Body of pancreas (tissue), 4 donors: ENCODE results near the gene TENT5C. TPM values are rescaled to one million over a fixed set of nuclear protein-coding genes. Genes with fewer than 3 reads are reported as not detected.
A peak's percentile ranks its signal among the peaks of the same experiment; 100 is the strongest.

Experiments used
- ATAC-seq: fragments of 150-250 bp; one replicate; pipeline ENCODE4 v1.9.1; 2016
- DNase-seq, 4 donors: peaks; one replicate each; pipeline ENCODE4 v3.0.0-alpha.2; 2019
- H3K27ac ChIP-seq, 4 donors: fragments of 200-600 bp; sonication (generic); 1 replicate in 3 of 4; 2 replicates in 1 of 4; pipeline versions ENCODE4 v1.5.1 to v1.6.1; 2016 to 2019; ENCODE audit warnings: mild to moderate bottlenecking in 1 of 4, mixed read lengths in 1 of 4, moderate library complexity in 1 of 4
- H3K27me3 ChIP-seq, 2 donors: fragments of 200-600 bp; sonication (generic); one replicate each; pipeline ENCODE4 v1.6.0; 2016; ENCODE audit warnings: mild to moderate bottlenecking in 1 of 2
- H3K36me3 ChIP-seq, 2 donors: fragments of 200-600 bp; sonication (generic); replicated peaks in 1 of 2; 2 replicates each; pipeline ENCODE4 v1.5.1; 2016; ENCODE audit warnings: low read depth in 2 of 2; ENCODE audit not compliant: insufficient read depth in 1 of 2
- H3K4me1 ChIP-seq: fragments of 200-600 bp; sonication (generic); one replicate; pipeline ENCODE4 v1.6.0; 2016
- H3K4me3 ChIP-seq, 2 donors: fragments of 200-600 bp; sonication (generic); 1 replicate in 1 of 2; 2 replicates in 1 of 2; pipeline ENCODE4 v1.5.1; 2016 to 2019
- H3K9me3 ChIP-seq, 3 donors: fragments of 200-600 bp; sonication (generic); 1 replicate in 2 of 3; 2 replicates in 1 of 3; pipeline ENCODE4 v1.5.1; 2016
- CTCF ChIP-seq, 7 experiments: fragments of 450-650 bp in 4 of 7; fragments of 200-600 bp in 3 of 7; sonication (generic) in 3 of 7; IDR thresholded peaks; one replicate each; pipeline ENCODE4 v1.5.1; 2016 to 2019; ENCODE audit warnings: antibody characterized with exemption in 7 of 7
- POLR2A ChIP-seq, 3 donors: fragments of 450-650 bp; IDR thresholded peaks; one replicate each; pipeline ENCODE4 v1.6.1; 2016; ENCODE audit warnings: antibody characterized with exemption in 3 of 3, mild to moderate bottlenecking in 2 of 3
- WGBS, 2 donors: methylation state at CpG; one replicate each; pipeline ENCODE4 v1.1.5; 2017; 5-methylcytosine and 5-hydroxymethylcytosine counted together
- intact Hi-C: fragments of 100-400 bp; cut with DNase I; formaldehyde crosslinking; loops from one replicate; pipeline ENCODE4 v1.15.1; 2023
- total RNA-seq, 2 donors: library from RNA; depleted of rRNA; stranded (reverse); fragments of >200 nt; gene quantifications; one replicate each; pipeline ENCODE4 v1.1.0, GENCODE V29; 2016

The TENT5C gene
- total RNA-seq, 2 donors from 2014 or later, result 30.0 to 39.7 TPM

GRCh38 chr1:117583247-117583646, 22.6 kb upstream of the TENT5C start:
- no peaks in the 10 kb centered on the region for H3K9me3 ChIP-seq
- no peaks in the 10 kb centered on the region for H3K36me3 ChIP-seq
- ATAC-seq, result no peak
- intact Hi-C loops, result no loop called here
- 95 to 97% methylated on average over 6 of the region's 6 CpGs for WGBS, 2 donors
- H3K27me3 ChIP-seq, result no peaks in the 10 kb centered on the region
- no peak overlapping the region for H3K4me3 ChIP-seq
- no peak for DNase-seq
- no peak overlapping the region for H3K27ac ChIP-seq
- TF ChIP-seq CTCF (IDR thresholded peaks at IDR 0.05) (no peak), POLR2A (IDR thresholded peaks at IDR 0.05) (no peak)
- H3K4me1 ChIP-seq, result peaks cover 21% of the 10 kb centered on the region

GRCh38 chr1:117584181-117584580, 21.7 kb upstream of the TENT5C start:
- Histone ChIP-seq H3K27me3 (no peaks in the 10 kb centered on the region), H3K36me3 (no peaks in the 10 kb centered on the region), H3K4me1 (peaks cover 30% of the 10 kb centered on the region), H3K4me3 (no peak overlapping the region), H3K9me3 (no peaks in the 10 kb centered on the region), H3K27ac (no peak overlapping the region)
- WGBS, 2 donors, result 90% methylated on average over 6 of the region's 6 CpGs
- ATAC-seq (no peak), DNase-seq (no peak)
- intact Hi-C loops, result no loop called here
- TF ChIP-seq POLR2A (IDR thresholded peaks at IDR 0.05) (no peak), CTCF (IDR thresholded peaks at IDR 0.05) (no peak)

- H3K4me1 ChIP-seq, result peaks cover 39% of the 10 kb centered on the region
- no peak overlapping the region for H3K27ac ChIP-seq
- H3K4me3 ChIP-seq, result no peak overlapping the region
- peak in 2 of 4 donors; percentile 5 to 10 for DNase-seq
- ATAC-seq, result no peak
- TF ChIP-seq CTCF (IDR thresholded peaks at IDR 0.05) (no peak), POLR2A (IDR thresholded peaks at IDR 0.05) (no peak)
- H3K27me3 ChIP-seq, result no peaks in the 10 kb centered on the region
- WGBS, 2 donors, result 93 to 94% methylated on average over 8 of the region's 8 CpGs
- H3K36me3 ChIP-seq, result no peaks in the 10 kb centered on the region
- intact Hi-C loops, result no loop called here
- H3K9me3 ChIP-seq, result no peaks in the 10 kb centered on the region
Observed at GRCh38 chr1:117585086-117585485, 20.8 kb upstream of the TENT5C start.

- intact Hi-C loops, result no loop called here
- WGBS, 2 donors, result 100% methylated on average over 1 of the region's 1 CpG
- H3K36me3 ChIP-seq, result no peaks in the 10 kb centered on the region
- TF ChIP-seq POLR2A (IDR thresholded peaks at IDR 0.05) (no peak), CTCF (IDR thresholded peaks at IDR 0.05) (no peak)
- H3K27me3 ChIP-seq, result no peaks in the 10 kb centered on the region
- H3K27ac ChIP-seq, result no peak overlapping the region
- peaks cover 52% of the 10 kb centered on the region for H3K4me1 ChIP-seq
- H3K9me3 ChIP-seq, result no peaks in the 10 kb centered on the region
- no peak overlapping the region for H3K4me3 ChIP-seq
- no peak for ATAC-seq
- peak in 1 of 4 donors; percentile 3 for DNase-seq
Observed at GRCh38 chr1:117586337-117586736, 19.5 kb upstream of the TENT5C start.

- peak in 1 of 7 experiments; percentile 10 for TF ChIP-seq CTCF (IDR thresholded peaks at IDR 0.05)
- TF ChIP-seq POLR2A (IDR thresholded peaks at IDR 0.05), result no peak
- Histone ChIP-seq H3K9me3 (no peaks in the 10 kb centered on the region), H3K27me3 (no peaks in the 10 kb centered on the region), H3K4me1 (peaks cover 53% of the 10 kb centered on the region), H3K27ac (peak overlapping the region in 1 of 4 donors; percentile 18), H3K36me3 (no peaks in the 10 kb centered on the region), H3K4me3 (no peak overlapping the region)
- 70 to 73% methylated on average over 13 of the region's 13 CpGs for WGBS, 2 donors
- ATAC-seq, result no peak
- peak in 1 of 4 donors; percentile 32 for DNase-seq
- intact Hi-C loops, result no loop called here
Observed at GRCh38 chr1:117586747-117587498, 18.9 kb upstream of the TENT5C start.
